ENCODE measurements around the gene SLC6A2. TPM values are rescaled to one million over a fixed set of nuclear protein-coding genes. Genes with fewer than 3 reads are reported as not detected.
"Not testable (repeated sequence)": the region's sequence is repeated elsewhere in the genome, so short reads cannot be mapped to it uniquely, and the experiment has no call there.

Gene SLC6A2
- total RNA-seq, result not detected in 2 replicates
- long read RNA-seq, result 0 reads

GRCh38 chr16:55655897-55656681, at the start of gene SLC6A2:
SLC6A2 (plus strand) TSS chr16:55655988; CDS start chr16:55656695, 707 bp downstream.
- no peak for DNase-seq (ENCODE audit: extremely low spot score, unreplicated experiment)
- H3K9me3 Mint-ChIP-seq (ENCODE audit: unreplicated experiment), result no peaks in the 10 kb centered on the region
- no peaks in the 10 kb centered on the region for H3K4me1 Mint-ChIP-seq (ENCODE audit: unreplicated experiment)
- TF ChIP-seq CTCF (IDR thresholded peaks at IDR 0.05), result no peak
- no peak within 1 kb of the TSS for H3K4me3 Mint-ChIP-seq (ENCODE audit: unreplicated experiment)
- peaks cover 37% of the 10 kb centered on the region for H3K27me3 Mint-ChIP-seq (ENCODE audit: unreplicated experiment)
- H3K36me3 Mint-ChIP-seq (ENCODE audit: unreplicated experiment), result no peaks in the 10 kb centered on the region
- no peak within 1 kb of the TSS for H3K27ac Mint-ChIP-seq (ENCODE audit: unreplicated experiment)

- no peak for TF ChIP-seq CTCF (IDR thresholded peaks at IDR 0.05)
- no peaks in the 10 kb centered on the region for H3K36me3 Mint-ChIP-seq (ENCODE audit: unreplicated experiment)
- no peaks in the 10 kb centered on the region for H3K9me3 Mint-ChIP-seq (ENCODE audit: unreplicated experiment)
- DNase-seq (ENCODE audit: extremely low spot score, unreplicated experiment), result no peak
- no peaks in the 10 kb centered on the region for H3K4me1 Mint-ChIP-seq (ENCODE audit: unreplicated experiment)
- no peak overlapping the region for H3K4me3 Mint-ChIP-seq (ENCODE audit: unreplicated experiment)
- H3K27me3 Mint-ChIP-seq (ENCODE audit: unreplicated experiment), result peaks cover 37% of the 10 kb centered on the region
- no peak overlapping the region for H3K27ac Mint-ChIP-seq (ENCODE audit: unreplicated experiment)
These were observed 42.0 kb upstream of the SLC6A2 start for GRCh38 chr16:55613613-55614335.

GRCh38 chr16:55615071-55615470, 40.7 kb upstream of the SLC6A2 start:
- no peak for DNase-seq (ENCODE audit: extremely low spot score, unreplicated experiment)
- Mint-ChIP-seq H3K36me3 (ENCODE audit: unreplicated experiment) (no peaks in the 10 kb centered on the region), H3K9me3 (ENCODE audit: unreplicated experiment) (no peaks in the 10 kb centered on the region), H3K27me3 (ENCODE audit: unreplicated experiment) (peaks cover 34% of the 10 kb centered on the region), H3K27ac (ENCODE audit: unreplicated experiment) (no peak overlapping the region), H3K4me1 (ENCODE audit: unreplicated experiment) (no peaks in the 10 kb centered on the region), H3K4me3 (ENCODE audit: unreplicated experiment) (no peak overlapping the region)
- TF ChIP-seq CTCF (IDR thresholded peaks at IDR 0.05), result no peak

GRCh38 chr16:55615670-55616069, 40.1 kb upstream of the SLC6A2 start:
- not testable (repeated sequence) for H3K27ac Mint-ChIP-seq (ENCODE audit: unreplicated experiment); H3K4me3 Mint-ChIP-seq (ENCODE audit: unreplicated experiment); DNase-seq (ENCODE audit: extremely low spot score, unreplicated experiment); H3K36me3 Mint-ChIP-seq (ENCODE audit: unreplicated experiment); H3K9me3 Mint-ChIP-seq (ENCODE audit: unreplicated experiment); H3K4me1 Mint-ChIP-seq (ENCODE audit: unreplicated experiment)
- H3K27me3 Mint-ChIP-seq (ENCODE audit: unreplicated experiment), result peaks cover 31% of the 10 kb centered on the region

- DNase-seq (ENCODE audit: extremely low spot score, unreplicated experiment), result no peak
- no peaks in the 10 kb centered on the region for H3K36me3 Mint-ChIP-seq (ENCODE audit: unreplicated experiment)
- H3K27ac Mint-ChIP-seq (ENCODE audit: unreplicated experiment), result no peak overlapping the region
- H3K9me3 Mint-ChIP-seq (ENCODE audit: unreplicated experiment), result no peaks in the 10 kb centered on the region
- H3K27me3 Mint-ChIP-seq (ENCODE audit: unreplicated experiment), result peaks cover 19% of the 10 kb centered on the region
- H3K4me1 Mint-ChIP-seq (ENCODE audit: unreplicated experiment), result no peaks in the 10 kb centered on the region
- no peak overlapping the region for H3K4me3 Mint-ChIP-seq (ENCODE audit: unreplicated experiment)
- no peak for TF ChIP-seq CTCF (IDR thresholded peaks at IDR 0.05)
These were observed 34.0 kb upstream of the SLC6A2 start for GRCh38 chr16:55621771-55622170.
